ENCODE results near the gene FAM120C. TPM values are rescaled to one million over a fixed set of nuclear protein-coding genes. Genes with fewer than 3 reads are reported as not detected.
A peak's percentile ranks its signal among the peaks of the same experiment; 100 is the strongest.

FAM120C gene
- total RNA-seq, 1 donor from 2014 or later: 7.3 TPM

- TF ChIP-seq, protein P1, sequence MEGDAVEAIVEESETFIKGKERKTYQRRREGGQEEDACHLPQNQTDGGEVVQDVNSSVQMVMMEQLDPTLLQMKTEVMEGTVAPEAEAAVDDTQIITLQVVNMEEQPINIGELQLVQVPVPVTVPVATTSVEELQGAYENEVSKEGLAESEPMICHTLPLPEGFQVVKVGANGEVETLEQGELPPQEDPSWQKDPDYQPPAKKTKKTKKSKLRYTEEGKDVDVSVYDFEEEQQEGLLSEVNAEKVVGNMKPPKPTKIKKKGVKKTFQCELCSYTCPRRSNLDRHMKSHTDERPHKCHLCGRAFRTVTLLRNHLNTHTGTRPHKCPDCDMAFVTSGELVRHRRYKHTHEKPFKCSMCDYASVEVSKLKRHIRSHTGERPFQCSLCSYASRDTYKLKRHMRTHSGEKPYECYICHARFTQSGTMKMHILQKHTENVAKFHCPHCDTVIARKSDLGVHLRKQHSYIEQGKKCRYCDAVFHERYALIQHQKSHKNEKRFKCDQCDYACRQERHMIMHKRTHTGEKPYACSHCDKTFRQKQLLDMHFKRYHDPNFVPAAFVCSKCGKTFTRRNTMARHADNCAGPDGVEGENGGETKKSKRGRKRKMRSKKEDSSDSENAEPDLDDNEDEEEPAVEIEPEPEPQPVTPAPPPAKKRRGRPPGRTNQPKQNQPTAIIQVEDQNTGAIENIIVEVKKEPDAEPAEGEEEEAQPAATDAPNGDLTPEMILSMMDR (IDR thresholded peaks at IDR 0.05): no peak
- Mint-ChIP-seq H3K4me1 (ENCODE audit: low read depth) (peaks cover 49% of the 10 kb centered on the region), H3K27me3 (ENCODE audit: low read depth) (no peaks in the 10 kb centered on the region), H3K27ac (ENCODE audit: unreplicated experiment) (peak overlapping the region; percentile 84), H3K36me3 (ENCODE audit: low read depth) (no peaks in the 10 kb centered on the region), H3K9me3 (ENCODE audit: low read depth) (peaks cover 3% of the 10 kb centered on the region), H3K4me3 (ENCODE audit: unreplicated experiment) (peak overlapping the region; percentile 73)
- no peak for DNase-seq (ENCODE audit: low spot score)
These were observed 725 bp downstream of the FAM120C start for GRCh38 chrX:54182194-54182863.

GRCh38 chrX:54181202-54181953, 1.7 kb downstream of the FAM120C start:
- Mint-ChIP-seq H3K27me3 (ENCODE audit: low read depth) (no peaks in the 10 kb centered on the region), H3K36me3 (ENCODE audit: low read depth) (no peaks in the 10 kb centered on the region), H3K27ac (ENCODE audit: unreplicated experiment) (peak overlapping the region; percentile 93), H3K9me3 (ENCODE audit: low read depth) (peaks cover 2% of the 10 kb centered on the region), H3K4me1 (ENCODE audit: low read depth) (peaks cover 57% of the 10 kb centered on the region), H3K4me3 (ENCODE audit: unreplicated experiment) (peak overlapping the region; percentile 73)
- no peak for DNase-seq (ENCODE audit: low spot score)
- TF ChIP-seq, protein P1 (IDR thresholded peaks at IDR 0.05): no peak

DNA sequence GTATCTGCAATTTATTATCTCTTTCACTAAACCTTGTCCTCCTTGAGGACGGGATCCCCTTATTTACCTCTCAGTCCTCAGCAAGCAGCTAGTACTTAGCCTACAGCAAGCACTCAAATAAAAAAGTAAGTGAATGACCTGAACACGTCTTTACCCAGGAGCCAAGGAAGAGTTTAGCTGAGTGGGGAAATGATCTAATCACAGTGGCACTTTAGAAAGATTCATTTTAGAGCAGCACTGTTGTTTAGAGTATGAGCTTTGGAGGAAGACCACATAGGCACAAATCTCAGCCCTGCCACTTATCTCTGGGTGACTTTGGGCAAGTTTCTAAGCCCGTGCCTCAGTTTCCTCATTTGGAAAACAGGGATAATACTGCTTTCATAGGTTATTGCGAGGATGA, 2.7 kb downstream of the FAM120C start:
- no peak for DNase-seq (ENCODE audit: low spot score)
- TF ChIP-seq, protein P1 (IDR thresholded peaks at IDR 0.05): no peak
- Mint-ChIP-seq H3K36me3 (ENCODE audit: low read depth) (no peaks in the 10 kb centered on the region), H3K27me3 (ENCODE audit: low read depth) (no peaks in the 10 kb centered on the region), H3K9me3 (ENCODE audit: low read depth) (no peaks in the 10 kb centered on the region), H3K4me3 (ENCODE audit: unreplicated experiment) (peak overlapping the region; percentile 73), H3K4me1 (ENCODE audit: low read depth) (peaks cover 57% of the 10 kb centered on the region), H3K27ac (ENCODE audit: unreplicated experiment) (peak overlapping the region; percentile 93)

- H3K4me3 Mint-ChIP-seq (ENCODE audit: unreplicated experiment): peak overlapping the region; percentile 39
These were observed 4.7 kb downstream of the FAM120C start for GRCh38 chrX:54178100-54178940.

More at GRCh38 chrX:54178100-54178940, 4.7 kb downstream of the FAM120C start:
- no peak for DNase-seq (ENCODE audit: low spot score)
- H3K27me3 Mint-ChIP-seq (ENCODE audit: low read depth): no peaks in the 10 kb centered on the region
- H3K9me3 Mint-ChIP-seq (ENCODE audit: low read depth): peaks cover 4% of the 10 kb centered on the region
- H3K4me1 Mint-ChIP-seq (ENCODE audit: low read depth): peaks cover 52% of the 10 kb centered on the region
- no peaks in the 10 kb centered on the region for H3K36me3 Mint-ChIP-seq (ENCODE audit: low read depth)
- peak overlapping the region; percentile 92 for H3K27ac Mint-ChIP-seq (ENCODE audit: unreplicated experiment)
- TF ChIP-seq, protein P1 (IDR thresholded peaks at IDR 0.05): no peak

All from chondrocyte (in vitro differentiated cells).